GM12874 (cell line): ENCODE measurements around the gene C6orf47.

ENCODE experiments used
- CTCF ChIP-seq: IDR thresholded peaks from 2 replicates; pipeline ENCODE4 v1.5.1; 2011; ENCODE audit warnings: low read depth, mild to moderate bottlenecking, control low read depth, low read length, moderate library complexity; ENCODE audit not compliant: insufficient read depth

The C6orf47 gene

GRCh38 chr6:31622684-31623091 lies 37.9 kb downstream of the C6orf47 start:
- no peak for TF ChIP-seq CTCF

GRCh38 chr6:31621991-31622390 lies 38.6 kb downstream of the C6orf47 start:
- TF ChIP-seq CTCF = no peak

- no peak for TF ChIP-seq CTCF
Measured at GRCh38 chr6:31621320-31621939, 39.1 kb downstream of the C6orf47 start.

- no peak for TF ChIP-seq CTCF
Measured at GRCh38 chr6:31620586-31621319, 39.8 kb downstream of the C6orf47 start, which contains the start of gene PRRC2A. TSS of gene PRRC2A (plus strand) at chr6:31620715. CDS start at chr6:31622790, 2,075 bp downstream.

GRCh38 chr6:31619805-31620585 lies 40.6 kb downstream of the C6orf47 start:
- TF ChIP-seq CTCF = no peak

- TF ChIP-seq CTCF = no peak
Measured at GRCh38 chr6:31617010-31617409, 43.6 kb downstream of the C6orf47 start.

GRCh38 chr6:31615748-31616147 lies 44.8 kb downstream of the C6orf47 start:
- TF ChIP-seq CTCF = no peak
